Fibroblast of lung (primary cell): ENCODE measurements around the gene AHCYL2.

Source experiments
- CTCF ChIP-seq, 2 donors: IDR thresholded peaks in 1 of 2; conservative IDR thresholded peaks in 1 of 2; 1 replicate in 1 of 2; 2 replicates in 1 of 2; pipeline ENCODE4 v1.5.1; 2011 to 2012; ENCODE audit warnings: low read length in 2 of 2, control low read depth in 1 of 2, inconsistent platforms in 1 of 2, low read depth in 1 of 2, mild to moderate bottlenecking in 1 of 2
- EZH2 ChIP-seq: IDR thresholded peaks from 2 replicates; pipeline ENCODE4 v1.5.1; 2012; ENCODE audit warnings: low read length, control low read depth, mild to moderate bottlenecking; ENCODE audit errors: missing control alignments

GRCh38 chr7:129189661-129190310 lies 35.0 kb upstream of the AHCYL2 start:
- no peak for TF ChIP-seq CTCF (conservative IDR thresholded peaks at IDR 0.05 in 1 of 2, IDR thresholded peaks at IDR 0.05 in 1 of 2; ENCODE audit: low read depth in 1 of 2, low read length in 2 of 2)
- no peak for TF ChIP-seq EZH2
